Neural cell (in vitro differentiated cells): ENCODE measurements around the gene PYGO1. TPM values are rescaled to one million over a fixed set of nuclear protein-coding genes. Genes with fewer than 3 reads are reported as not detected.
A peak's percentile ranks its signal among the peaks of the same experiment; 100 is the strongest.

Experiments
- H2AFZ ChIP-seq: fragments of 200-600, 300-800 bp; sonication (generic), shearing (Covaris generic); 2 replicates; pipeline ENCODE4 v1.6.0; 2014; ENCODE audit warnings: low read depth, mild to moderate bottlenecking, antibody characterized with exemption, low read length, moderate library complexity
- H3F3A ChIP-seq: fragments of 200-600 bp; shearing (Covaris generic); 2 replicates; pipeline ENCODE4 v1.6.1; 2016; ENCODE audit warnings: mild to moderate bottlenecking, moderate library complexity, mixed read lengths, antibody characterized with exemption, low read length; ENCODE audit not compliant: insufficient read depth, poor library complexity, severe bottlenecking
- H3K27ac ChIP-seq: fragments of 200-600, 300-800 bp; sonication (generic), shearing (Covaris generic); 2 replicates; pipeline ENCODE4 v1.5.1; 2014; ENCODE audit warnings: mild to moderate bottlenecking, low read length, moderate library complexity
- H3K27me3 ChIP-seq: fragments of 300-800, 200-600 bp; sonication (generic), shearing (Covaris generic); 2 replicates; pipeline ENCODE4 v1.6.0; 2014; ENCODE audit warnings: mild to moderate bottlenecking, low read depth, low read length, moderate library complexity; ENCODE audit not compliant: insufficient read depth
- H3K36me3 ChIP-seq: fragments of 300-800, 200-600 bp; sonication (generic), shearing (Covaris generic); 2 replicates; pipeline ENCODE4 v1.5.1; 2014; ENCODE audit warnings: mild to moderate bottlenecking, antibody characterized with exemption, low read length, moderate library complexity; ENCODE audit not compliant: insufficient read depth
- H3K4me2 ChIP-seq: fragments of 300-800, 200-600 bp; sonication (generic), shearing (Covaris generic); 2 replicates; pipeline ENCODE4 v1.6.0; 2014; ENCODE audit warnings: mild to moderate bottlenecking, low read length
- H3K4me3 ChIP-seq: fragments of 300-800, 200-600 bp; sonication (generic), shearing (Covaris generic); 2 replicates; pipeline ENCODE4 v1.5.1; 2014; ENCODE audit warnings: mild to moderate bottlenecking, low read length, moderate library complexity
- H3K79me2 ChIP-seq: fragments of 200-600 bp; shearing (Covaris generic); replicated peaks from 2 replicates; pipeline ENCODE4 v1.6.0; 2014; ENCODE audit warnings: mild to moderate bottlenecking, low read length, moderate library complexity; ENCODE audit not compliant: insufficient read depth
- H3K9ac ChIP-seq: fragments of 300-800, 200-600 bp; sonication (generic), shearing (Covaris generic); 2 replicates; pipeline ENCODE4 v1.6.1; 2016; ENCODE audit warnings: mild to moderate bottlenecking, low read length, mixed read lengths
- H3K9me2 ChIP-seq: fragments of 200-600 bp; shearing (Covaris generic); 2 replicates; pipeline ENCODE4 v1.6.1; 2016; ENCODE audit warnings: mild to moderate bottlenecking, low read length, mixed read lengths; ENCODE audit not compliant: insufficient read depth
- H3K9me3 ChIP-seq: fragments of 200-600, 300-800 bp; sonication (generic), shearing (Covaris generic); 2 replicates; pipeline ENCODE4 v1.6.1; 2016; ENCODE audit warnings: mild to moderate bottlenecking, mixed run types, low read length, moderate library complexity, mixed read lengths
- H4K20me1 ChIP-seq: fragments of 200-600 bp; shearing (Covaris generic); 2 replicates; pipeline ENCODE4 v1.6.1; 2016; ENCODE audit warnings: mild to moderate bottlenecking, mixed run types; ENCODE audit not compliant: insufficient read depth
- EP300 ChIP-seq: fragments of 450-650 bp; conservative IDR thresholded peaks from 2 replicates; pipeline ENCODE4 v1.6.1; 2014; ENCODE audit warnings: antibody characterized with exemption, mild to moderate bottlenecking, moderate library complexity; ENCODE audit not compliant: poor library complexity, severe bottlenecking
- EZH2 ChIP-seq: fragments of 200-600, 300-800 bp; shearing (Covaris generic), sonication (generic); IDR thresholded peaks from 2 replicates; pipeline ENCODE4 v1.6.1; 2014; ENCODE audit warnings: antibody characterized with exemption, low read length, borderline replicate concordance, mild to moderate bottlenecking; ENCODE audit not compliant: insufficient read depth, poor library complexity, severe bottlenecking
- MXI1 ChIP-seq: fragments of 450-650 bp; conservative IDR thresholded peaks from 2 replicates; pipeline ENCODE4 v1.6.1; 2014; ENCODE audit warnings: antibody characterized with exemption, mild to moderate bottlenecking; ENCODE audit not compliant: poor library complexity, severe bottlenecking
- POLR2AphosphoS5 ChIP-seq: IDR thresholded peaks from 2 replicates; pipeline ENCODE4 v1.6.1; 2012
- RAD21 ChIP-seq: fragments of 450-650 bp; conservative IDR thresholded peaks from 2 replicates; pipeline ENCODE4 v1.6.1; 2014; ENCODE audit warnings: antibody characterized with exemption, mild to moderate bottlenecking, moderate library complexity
- SMC3 ChIP-seq: fragments of 450-650 bp; conservative IDR thresholded peaks from 2 replicates; pipeline ENCODE4 v1.6.1; 2014; ENCODE audit warnings: antibody characterized with exemption, mild to moderate bottlenecking, moderate library complexity; ENCODE audit not compliant: poor library complexity
- TAF1 ChIP-seq: IDR thresholded peaks from 2 replicates; pipeline ENCODE4 v1.6.1; 2012; ENCODE audit warnings: low read depth
- polyA plus RNA-seq: library from polyadenylated mRNA; depleted of rRNA; stranded (reverse); fragments of >200 nt; gene quantifications from 2 replicates; pipeline ENCODE4 v1.2.3, GENCODE V29; 2014
- TF ChIP-seq, protein P1 (sequence below): fragments of 450-650 bp; IDR thresholded peaks from 2 replicates; pipeline ENCODE4 v1.5.1; 2014; ENCODE audit warnings: antibody characterized with exemption, mild to moderate bottlenecking, moderate library complexity; ENCODE audit not compliant: poor library complexity, severe bottlenecking
- TF ChIP-seq, protein P2 (sequence below): IDR thresholded peaks from 2 replicates; pipeline ENCODE4 v1.6.1; 2012; ENCODE audit warnings: borderline replicate concordance

The PYGO1 gene
- polyA plus RNA-seq, 1 donor from 2014 or later = 27.6 TPM

DNA sequence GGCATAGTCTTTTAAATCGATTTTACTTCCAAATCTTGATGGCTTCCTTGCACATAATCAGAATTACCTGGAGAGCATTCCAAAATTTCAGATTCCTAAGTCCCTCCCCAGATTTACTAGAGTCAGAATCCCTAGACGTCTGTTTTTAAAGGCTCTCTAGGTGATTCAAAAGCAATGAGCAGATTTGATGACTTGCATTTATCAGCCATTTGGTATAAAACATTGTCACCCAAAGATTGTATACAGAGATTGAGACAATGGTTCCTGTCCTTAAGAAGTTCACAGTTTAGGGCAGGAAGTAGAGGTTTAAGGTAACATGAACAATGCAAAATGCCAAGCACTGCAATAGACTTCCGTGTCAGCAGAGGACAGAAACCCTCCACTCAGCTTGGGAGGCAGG is 2.6 kb upstream of the PYGO1 start:
- no peaks in the 10 kb centered on the region for H3K9me3 ChIP-seq
- H3K4me2 ChIP-seq = no peak overlapping the region
- H3K36me3 ChIP-seq = no peaks in the 10 kb centered on the region
- no peak for TF ChIP-seq EZH2
- TF ChIP-seq, protein P1, sequence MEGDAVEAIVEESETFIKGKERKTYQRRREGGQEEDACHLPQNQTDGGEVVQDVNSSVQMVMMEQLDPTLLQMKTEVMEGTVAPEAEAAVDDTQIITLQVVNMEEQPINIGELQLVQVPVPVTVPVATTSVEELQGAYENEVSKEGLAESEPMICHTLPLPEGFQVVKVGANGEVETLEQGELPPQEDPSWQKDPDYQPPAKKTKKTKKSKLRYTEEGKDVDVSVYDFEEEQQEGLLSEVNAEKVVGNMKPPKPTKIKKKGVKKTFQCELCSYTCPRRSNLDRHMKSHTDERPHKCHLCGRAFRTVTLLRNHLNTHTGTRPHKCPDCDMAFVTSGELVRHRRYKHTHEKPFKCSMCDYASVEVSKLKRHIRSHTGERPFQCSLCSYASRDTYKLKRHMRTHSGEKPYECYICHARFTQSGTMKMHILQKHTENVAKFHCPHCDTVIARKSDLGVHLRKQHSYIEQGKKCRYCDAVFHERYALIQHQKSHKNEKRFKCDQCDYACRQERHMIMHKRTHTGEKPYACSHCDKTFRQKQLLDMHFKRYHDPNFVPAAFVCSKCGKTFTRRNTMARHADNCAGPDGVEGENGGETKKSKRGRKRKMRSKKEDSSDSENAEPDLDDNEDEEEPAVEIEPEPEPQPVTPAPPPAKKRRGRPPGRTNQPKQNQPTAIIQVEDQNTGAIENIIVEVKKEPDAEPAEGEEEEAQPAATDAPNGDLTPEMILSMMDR = no peak
- TF ChIP-seq, protein P2, sequence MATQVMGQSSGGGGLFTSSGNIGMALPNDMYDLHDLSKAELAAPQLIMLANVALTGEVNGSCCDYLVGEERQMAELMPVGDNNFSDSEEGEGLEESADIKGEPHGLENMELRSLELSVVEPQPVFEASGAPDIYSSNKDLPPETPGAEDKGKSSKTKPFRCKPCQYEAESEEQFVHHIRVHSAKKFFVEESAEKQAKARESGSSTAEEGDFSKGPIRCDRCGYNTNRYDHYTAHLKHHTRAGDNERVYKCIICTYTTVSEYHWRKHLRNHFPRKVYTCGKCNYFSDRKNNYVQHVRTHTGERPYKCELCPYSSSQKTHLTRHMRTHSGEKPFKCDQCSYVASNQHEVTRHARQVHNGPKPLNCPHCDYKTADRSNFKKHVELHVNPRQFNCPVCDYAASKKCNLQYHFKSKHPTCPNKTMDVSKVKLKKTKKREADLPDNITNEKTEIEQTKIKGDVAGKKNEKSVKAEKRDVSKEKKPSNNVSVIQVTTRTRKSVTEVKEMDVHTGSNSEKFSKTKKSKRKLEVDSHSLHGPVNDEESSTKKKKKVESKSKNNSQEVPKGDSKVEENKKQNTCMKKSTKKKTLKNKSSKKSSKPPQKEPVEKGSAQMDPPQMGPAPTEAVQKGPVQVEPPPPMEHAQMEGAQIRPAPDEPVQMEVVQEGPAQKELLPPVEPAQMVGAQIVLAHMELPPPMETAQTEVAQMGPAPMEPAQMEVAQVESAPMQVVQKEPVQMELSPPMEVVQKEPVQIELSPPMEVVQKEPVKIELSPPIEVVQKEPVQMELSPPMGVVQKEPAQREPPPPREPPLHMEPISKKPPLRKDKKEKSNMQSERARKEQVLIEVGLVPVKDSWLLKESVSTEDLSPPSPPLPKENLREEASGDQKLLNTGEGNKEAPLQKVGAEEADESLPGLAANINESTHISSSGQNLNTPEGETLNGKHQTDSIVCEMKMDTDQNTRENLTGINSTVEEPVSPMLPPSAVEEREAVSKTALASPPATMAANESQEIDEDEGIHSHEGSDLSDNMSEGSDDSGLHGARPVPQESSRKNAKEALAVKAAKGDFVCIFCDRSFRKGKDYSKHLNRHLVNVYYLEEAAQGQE = no peak
- H3K9ac ChIP-seq = no peak overlapping the region
- no peaks in the 10 kb centered on the region for H3K27me3 ChIP-seq
- H4K20me1 ChIP-seq = no peaks in the 10 kb centered on the region
- no peaks in the 10 kb centered on the region for H3K9me2 ChIP-seq
- no peak overlapping the region for H3K4me3 ChIP-seq
- no peaks in the 10 kb centered on the region for H3F3A ChIP-seq
- H3K27ac ChIP-seq = no peak overlapping the region
- H3K79me2 ChIP-seq = peaks cover 13% of the 10 kb centered on the region
- no peak overlapping the region for H2AFZ ChIP-seq

DNA sequence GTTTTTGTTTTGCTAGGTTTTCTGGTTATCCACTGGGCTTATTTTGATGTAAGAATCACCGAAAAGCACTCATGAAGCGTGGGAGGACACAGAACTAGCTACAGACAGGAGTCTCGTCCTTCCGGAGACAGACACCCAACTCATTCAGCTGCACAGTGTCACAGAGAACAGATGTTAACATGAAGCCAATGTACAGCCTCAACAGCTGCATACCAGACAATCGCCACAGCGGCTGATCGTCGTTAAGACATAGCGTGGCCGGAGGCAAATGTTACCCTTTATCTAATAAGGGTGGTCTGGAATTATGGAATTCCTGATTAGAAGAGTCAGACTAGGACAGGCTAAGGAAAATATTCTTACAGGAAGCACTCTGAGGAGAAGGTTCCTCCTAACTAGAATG is 1.1 kb upstream of the PYGO1 start:
- Histone ChIP-seq H3K79me2 (peaks cover 28% of the 10 kb centered on the region), H4K20me1 (no peaks in the 10 kb centered on the region), H3K4me2 (no peak overlapping the region), H3F3A (no peaks in the 10 kb centered on the region), H3K9me3 (no peaks in the 10 kb centered on the region), H3K27me3 (no peaks in the 10 kb centered on the region), H3K36me3 (no peaks in the 10 kb centered on the region), H3K9me2 (no peaks in the 10 kb centered on the region), H3K27ac (peak overlapping the region; percentile 80), H3K9ac (peak overlapping the region; percentile 86), H2AFZ (no peak overlapping the region), H3K4me3 (peak overlapping the region; percentile 74)
- no peak for TF ChIP-seq EP300
- TF ChIP-seq, protein P2 = no peak
- TF ChIP-seq POLR2AphosphoS5 = no peak
- TF ChIP-seq, protein P1 = no peak
- no peak for TF ChIP-seq SMC3
- no peak for TF ChIP-seq EZH2
- TF ChIP-seq MXI1 = no peak
- no peak for TF ChIP-seq RAD21
- no peak for TF ChIP-seq TAF1
